ENCODE data around the gene TEKT2. TPM values are rescaled to one million over a fixed set of nuclear protein-coding genes. Genes with fewer than 3 reads are reported as not detected.

The TEKT2 gene
- total and polyA plus RNA-seq, 2 of the 4 experiments (the other 2 are of a cell fraction) = 0.18 TPM; not detected in 1

- CTCF ChIA-PET = interaction anchor here (1.5 to 4.7 kb wide), 5 partner anchors 15 to 34 kb away, joined by 4 to 21 read pairs (median 11); partner anchors contain the start of gene TRAPPC3
- H2BK5ac ChIP-seq (ENCODE audit: low read depth, low read length, poor library complexity, severe bottlenecking) = no peak overlapping the region
- no peak overlapping the region; the same call in 1 of the 2 replicates for H4K5ac ChIP-seq (ENCODE audit: low read depth, low read length)
- no TSS peak for BruUV-seq (replicated peaks)
- no peaks in the 10 kb centered on the region for H3K27me3 ChIP-seq (ENCODE audit: control insufficient read depth, insufficient read depth, low read length)
- H4K8ac ChIP-seq (ENCODE audit: low read depth in 2 of 2, low read length in 2 of 2) = peak overlapping the region; percentile 3 to 64; a peak in 1 of 4 replicates
- ATAC-seq (ENCODE audit: low read depth) (peak; percentile 69), DNase-seq (peak; percentile 94)
- no peak overlapping the region for H3K56ac ChIP-seq (ENCODE audit: extremely low read depth, insufficient read depth, low read length)
- H3K9me1 ChIP-seq (ENCODE audit: insufficient read depth, low read length) = peaks cover 35% of the 10 kb centered on the region
- peaks cover 26% of the 10 kb centered on the region for H3K4me1 ChIP-seq (ENCODE audit: control insufficient read depth, insufficient read depth, low read length)
- H2BK20ac ChIP-seq (ENCODE audit: low read depth, low read length) = 0 out of 2 replicates have a peak overlapping the region, but pooled peaks have one; percentile 8
- H3K4me3 ChIP-seq (ENCODE audit: insufficient read depth, low read depth, low read length) = no peak overlapping the region
- peak overlapping the region; percentile 32; the same call in 1 of the 2 replicates for H3K18ac ChIP-seq (ENCODE audit: low read depth, low read length)
- peak overlapping the region; percentile 41 for H2BK120ac ChIP-seq (ENCODE audit: low read depth, low read length)
- TF ChIP-seq BHLHE40 (IDR thresholded peaks at IDR 0.05; ENCODE audit: low read depth, low read length) (peak; percentile 35; the same call in 1 of the 2 replicates), MXI1 (IDR thresholded peaks at IDR 0.05; ENCODE audit: borderline replicate concordance, low read depth, low read length) (peak; percentile 79; the same call in 1 of the 2 replicates), USF2 (IDR thresholded peaks at IDR 0.05; ENCODE audit: low read depth, low read length) (peak; percentile 91), MAFK (IDR thresholded peaks at IDR 0.05; ENCODE audit: low read depth, low read length) (no peak), FOS (IDR thresholded peaks at IDR 0.05; ENCODE audit: low read depth, low read length) (no peak), CEBPB (IDR thresholded peaks at IDR 0.05; ENCODE audit: low read depth, low read length) (peak; percentile 60), MAZ (IDR thresholded peaks at IDR 0.05; ENCODE audit: borderline replicate concordance, low read depth, low read length) (peak; percentile 51; the same call in 1 of the 2 replicates)
- no peak overlapping the region for H3K23ac ChIP-seq (ENCODE audit: low read depth, low read length)
- in situ Hi-C loops (cut with MboI; ENCODE audit: low sequenced_read_pairs) = no loop called here
- dilution Hi-C loops (cut with HindIII; ENCODE audit: low sequenced_read_pairs, unreplicated experiment) = no loop called here
- peak overlapping the region; percentile 21; the same call in 1 of the 2 replicates for H2AK5ac ChIP-seq (ENCODE audit: low read depth, low read length)
- H2AFZ ChIP-seq (replicated peaks; ENCODE audit: low read length, poor library complexity) = peak overlapping the region; percentile 83
- no peak overlapping the region for H2AK9ac ChIP-seq (replicated peaks; ENCODE audit: low read depth, low read length, poor library complexity)
- H3K36me3 ChIP-seq (ENCODE audit: control insufficient read depth, insufficient read depth, low read length) = peaks cover 14% of the 10 kb centered on the region
- peaks cover 7 to 30% of the 10 kb centered on the region in 2 experiments; a peak in 3 of 4 replicates for H3K79me1 ChIP-seq (ENCODE audit: low read depth in 1 of 2, low read length in 2 of 2)
- intact Hi-C loops (cut with micrococcal nuclease) = no loop called here
- H3K4ac ChIP-seq (ENCODE audit: low read depth, low read length) = peak overlapping the region; percentile 49
- H3K27ac ChIP-seq (ENCODE audit: insufficient read depth, low read length) = no peak overlapping the region
- H3K9me3 ChIP-seq (ENCODE audit: control insufficient read depth, insufficient read depth, low read length) = no peaks in the 10 kb centered on the region
- no peak overlapping the region for H3K9ac ChIP-seq (ENCODE audit: low read depth, low read length)
- WGBS, 2 experiments (ENCODE audit: extremely low coverage in 2 of 2, insufficient read length in 1 of 2) = no CpG with 5 or more reads among the region's 3 CpGs
- no peak overlapping the region for H3K4me2 ChIP-seq (ENCODE audit: low read depth, low read length)
- POLR2A ChIA-PET (ENCODE audit: unreplicated experiment) = no interaction called here
- no peak overlapping the region for H2BK15ac ChIP-seq (ENCODE audit: low read depth, low read length)
- no peaks in the 10 kb centered on the region for H4K20me1 ChIP-seq (ENCODE audit: insufficient read depth, low read length)
- peak overlapping the region; percentile 60; the same call in 1 of the 2 replicates for H4K91ac ChIP-seq (ENCODE audit: insufficient read depth, low read depth, low read length)
- H3K14ac ChIP-seq (replicated peaks; ENCODE audit: low read depth, low read length) = peak overlapping the region; percentile 58; the same call in 1 of the 2 replicates
Observed at GRCh38 chr1:36133484-36133883, 49.6 kb downstream of the TEKT2 start.

Measured in IMR-90 (cell line).